Activated naive CD8-positive, alpha-beta T cell treated with anti-CD3 and anti-CD28 coated beads for 36 hours (primary cell): ENCODE data around the gene MYH15. TPM values are rescaled to one million over a fixed set of nuclear protein-coding genes. Genes with fewer than 3 reads are reported as not detected.

Source experiments
- DNase-seq: peaks from one replicate; pipeline ENCODE4 v3.0.0; 2021
- H3K27ac Mint-ChIP-seq: one replicate; pipeline ENCODE4 v1.8.0; 2022; ENCODE audit warnings: mild to moderate bottlenecking, moderate library complexity, mixed read lengths
- H3K27me3 Mint-ChIP-seq: one replicate; pipeline ENCODE4 v1.8.0; 2022; ENCODE audit warnings: mild to moderate bottlenecking, mixed read lengths
- H3K36me3 Mint-ChIP-seq: one replicate; pipeline ENCODE4 v1.8.0; 2021; ENCODE audit warnings: mild to moderate bottlenecking, mixed read lengths
- H3K4me1 Mint-ChIP-seq: one replicate; pipeline ENCODE4 v1.8.0; 2021; ENCODE audit warnings: mixed read lengths
- H3K4me3 Mint-ChIP-seq: one replicate; pipeline ENCODE4 v1.8.0; 2022; ENCODE audit warnings: mild to moderate bottlenecking, moderate library complexity, mixed read lengths
- H3K9me3 Mint-ChIP-seq: one replicate; pipeline ENCODE4 v1.8.0; 2022; ENCODE audit warnings: mixed read lengths
- total RNA-seq, 2 experiments: library from RNA; stranded (reverse); gene quantifications; one replicate each; pipeline ENCODE4 v1.2.3, GENCODE V29; 2021

The MYH15 gene
- total RNA-seq, 2 experiments from 2014 or later: 0.14 TPM

DNA sequence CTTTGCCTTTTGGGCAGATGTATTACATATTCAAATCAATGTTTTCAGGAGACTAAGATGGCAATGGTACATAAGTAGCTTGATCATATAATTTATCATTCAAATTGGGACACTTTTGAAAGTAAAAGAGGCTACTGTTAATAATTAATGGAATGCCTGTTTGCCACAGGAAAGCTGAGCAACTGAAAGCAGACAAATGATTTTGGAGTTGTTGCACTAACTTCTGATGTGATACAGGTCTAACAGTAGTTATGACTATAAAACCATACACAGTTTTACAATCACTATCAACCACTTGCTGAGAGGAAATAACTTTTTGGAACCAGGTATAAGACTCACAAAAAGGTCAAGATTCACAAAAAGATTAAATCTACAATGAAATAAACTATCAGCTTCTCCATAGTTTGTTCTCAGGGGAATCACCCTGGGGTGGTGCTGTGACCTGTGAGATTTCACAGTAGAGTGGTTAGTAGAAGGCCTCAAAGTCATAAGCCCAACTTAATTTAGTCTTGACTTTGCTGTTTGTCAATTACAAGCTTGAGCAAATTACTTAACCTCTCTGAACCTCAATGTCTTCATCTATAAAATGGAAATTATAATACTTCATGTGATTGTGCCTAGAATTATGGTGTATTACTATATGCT is 171.4 kb downstream of the MYH15 start:
- H3K4me1 Mint-ChIP-seq: peaks cover 12% of the 10 kb centered on the region
- no peak overlapping the region for H3K27ac Mint-ChIP-seq
- DNase-seq: no peak
- H3K9me3 Mint-ChIP-seq: no peaks in the 10 kb centered on the region
- H3K27me3 Mint-ChIP-seq: no peaks in the 10 kb centered on the region
- H3K4me3 Mint-ChIP-seq: no peak overlapping the region
- no peaks in the 10 kb centered on the region for H3K36me3 Mint-ChIP-seq

- Mint-ChIP-seq H3K27ac (no peak overlapping the region), H3K27me3 (no peaks in the 10 kb centered on the region), H3K9me3 (no peaks in the 10 kb centered on the region), H3K4me3 (no peak overlapping the region), H3K36me3 (peaks cover 2% of the 10 kb centered on the region), H3K4me1 (peaks cover 7% of the 10 kb centered on the region)
- DNase-seq: no peak
These were observed 175.7 kb downstream of the MYH15 start for GRCh38 chr3:108334701-108335100.

GRCh38 chr3:108333961-108334360 is 176.4 kb downstream of the MYH15 start:
- no peak overlapping the region for H3K4me3 Mint-ChIP-seq
- H3K36me3 Mint-ChIP-seq: peaks cover 2% of the 10 kb centered on the region
- DNase-seq: no peak
- H3K27me3 Mint-ChIP-seq: no peaks in the 10 kb centered on the region
- H3K9me3 Mint-ChIP-seq: no peaks in the 10 kb centered on the region
- H3K27ac Mint-ChIP-seq: no peak overlapping the region
- peaks cover 14% of the 10 kb centered on the region for H3K4me1 Mint-ChIP-seq

- DNase-seq: no peak
- H3K27me3 Mint-ChIP-seq: peaks cover 3% of the 10 kb centered on the region
- peaks cover 5% of the 10 kb centered on the region for H3K9me3 Mint-ChIP-seq
- no peak overlapping the region for H3K27ac Mint-ChIP-seq
- peaks cover 26% of the 10 kb centered on the region for H3K4me1 Mint-ChIP-seq
- peaks cover 12% of the 10 kb centered on the region for H3K36me3 Mint-ChIP-seq
- no peak overlapping the region for H3K4me3 Mint-ChIP-seq
These were observed 178.6 kb downstream of the MYH15 start for GRCh38 chr3:108331792-108332191.

Other genes with a start within 250 kb of the MYH15 start
- 1 to 10 TPM; 1.1 to 1.3 TPM for gene HHLA2, start 214.0 kb downstream of the MYH15 start, total RNA-seq
- 10 to 100 TPM; 51.8 to 54.8 TPM for gene CIP2A, start 78.8 kb upstream of the MYH15 start, total RNA-seq
- gene DZIP3, start 79.1 kb upstream of the MYH15 start, total RNA-seq: 10 to 100 TPM; 16.2 to 17.0 TPM
- not detected for gene RETNLB, start 246.8 kb upstream of the MYH15 start, total RNA-seq